Stimulated activated CD8-positive, alpha-beta memory T cell treated with anti-CD3 and anti-CD28 coated beads, Interleukin-4, amount 100 ng/mL, for 4 hours (primary cell): ENCODE results near the gene PAM.

Experiments
- DNase-seq, 2 donors: peaks; one replicate each; pipeline ENCODE4 v3.0.0-alpha.2; 2020; ENCODE audit warnings: low read depth in 2 of 2, low spot score in 1 of 2

The PAM gene

DNA sequence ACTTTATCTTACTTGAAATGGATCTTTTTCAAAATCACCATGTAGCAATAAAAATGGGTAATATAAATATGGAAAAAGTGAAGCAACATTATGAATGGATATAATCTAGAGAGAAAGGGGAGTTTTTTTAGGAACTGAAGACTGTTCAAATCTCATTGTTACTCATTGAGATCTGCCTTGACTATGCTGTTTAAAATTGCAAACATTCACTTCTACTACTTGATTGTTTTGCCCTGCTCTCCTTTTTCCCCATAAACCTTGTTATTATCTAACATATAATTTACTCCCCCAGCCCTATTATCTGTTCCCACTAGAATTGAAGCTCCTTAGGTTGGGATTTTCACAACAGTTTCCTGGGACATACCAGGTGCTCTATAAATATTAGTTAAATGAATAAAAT is 22.0 kb downstream of the PAM start:
- no peak for DNase-seq

DNA sequence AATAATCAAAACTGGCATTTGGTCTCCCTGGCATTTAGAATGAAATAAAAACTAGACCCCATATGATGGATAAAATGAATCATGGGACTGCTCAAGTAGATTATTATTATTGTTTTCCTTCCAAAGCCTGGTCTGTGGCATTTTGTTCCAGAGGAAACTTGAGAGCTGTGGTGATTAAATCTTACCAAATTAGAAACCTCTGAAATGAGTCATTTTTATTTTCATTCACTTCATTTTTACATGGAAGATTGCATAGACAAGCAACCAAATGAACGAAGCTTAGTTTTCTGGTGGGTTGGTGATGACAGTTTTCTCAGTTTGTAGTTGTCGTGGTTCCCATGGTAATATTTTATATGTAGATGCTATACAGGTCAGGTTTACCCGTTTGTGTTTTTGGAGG is 23.4 kb downstream of the PAM start:
- DNase-seq: no peak

DNA sequence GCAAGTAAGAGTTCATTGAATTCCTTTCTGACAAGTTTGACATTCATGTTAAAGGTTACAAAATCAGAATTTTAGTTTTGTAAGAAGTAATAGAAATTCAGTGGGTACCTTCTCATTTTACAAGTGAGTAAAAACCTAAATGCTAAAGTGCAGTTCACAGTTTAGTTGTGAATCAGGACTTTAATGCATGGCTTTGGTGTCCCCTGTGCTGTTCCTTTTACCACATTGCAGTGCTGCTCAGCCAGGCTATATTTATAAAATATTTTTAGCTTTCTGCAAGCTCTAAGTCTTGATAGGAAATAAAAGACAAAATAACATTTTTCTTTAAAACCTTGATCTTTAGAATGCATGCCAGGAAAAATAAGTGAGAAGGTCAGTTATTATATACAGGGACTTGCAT is 26.3 kb downstream of the PAM start:
- no peak for DNase-seq

DNA sequence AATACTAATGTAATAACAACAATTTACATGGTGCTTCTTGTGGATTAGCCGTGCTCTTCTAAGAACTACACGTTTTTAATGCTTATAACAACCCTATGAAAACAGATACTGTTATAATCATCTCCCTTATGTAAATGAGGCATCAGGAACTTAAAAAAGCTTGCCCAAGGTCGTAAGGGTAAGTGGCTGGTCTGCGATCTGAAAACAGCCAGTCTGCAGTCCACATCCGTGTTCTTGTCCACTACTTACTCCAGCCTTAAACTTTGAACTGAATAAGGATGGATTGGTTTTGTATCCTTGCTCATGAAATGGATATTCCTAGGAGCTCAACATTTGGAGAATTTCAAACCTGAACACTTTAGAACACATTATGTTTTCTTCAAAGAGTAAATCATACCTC is 26.7 kb downstream of the PAM start:
- DNase-seq: no peak

DNA sequence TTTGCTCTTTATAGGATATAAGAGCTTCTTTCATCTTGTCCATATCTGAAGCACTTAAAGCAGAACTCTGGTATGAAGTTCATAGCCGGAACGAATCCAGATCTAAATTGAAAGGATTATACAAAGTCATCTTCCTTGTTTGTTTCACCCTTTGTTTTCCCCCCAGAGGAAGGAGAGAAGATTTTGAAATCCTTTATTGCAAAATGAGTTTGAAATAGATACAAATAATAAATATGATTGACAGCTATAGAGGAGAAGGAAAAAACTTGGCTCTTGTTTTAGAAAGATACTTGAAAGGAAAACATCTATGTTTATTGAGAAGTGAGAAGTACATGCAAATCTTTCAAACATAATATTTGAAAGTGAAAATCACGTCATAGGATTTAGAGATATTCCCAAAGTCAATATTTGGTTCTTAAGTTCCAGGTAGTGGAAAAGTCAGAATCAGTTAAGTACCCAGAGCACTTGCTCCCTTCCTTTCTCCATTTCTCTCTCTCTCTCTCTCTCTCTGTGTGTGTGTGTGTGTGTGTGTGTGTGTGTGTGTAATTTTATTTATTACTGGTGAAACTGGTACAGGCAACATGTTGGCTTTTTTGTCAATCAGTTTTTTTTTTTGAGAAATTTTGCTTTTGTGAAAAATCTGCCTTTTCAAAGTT is 27.2 kb downstream of the PAM start:
- DNase-seq: no peak

DNA sequence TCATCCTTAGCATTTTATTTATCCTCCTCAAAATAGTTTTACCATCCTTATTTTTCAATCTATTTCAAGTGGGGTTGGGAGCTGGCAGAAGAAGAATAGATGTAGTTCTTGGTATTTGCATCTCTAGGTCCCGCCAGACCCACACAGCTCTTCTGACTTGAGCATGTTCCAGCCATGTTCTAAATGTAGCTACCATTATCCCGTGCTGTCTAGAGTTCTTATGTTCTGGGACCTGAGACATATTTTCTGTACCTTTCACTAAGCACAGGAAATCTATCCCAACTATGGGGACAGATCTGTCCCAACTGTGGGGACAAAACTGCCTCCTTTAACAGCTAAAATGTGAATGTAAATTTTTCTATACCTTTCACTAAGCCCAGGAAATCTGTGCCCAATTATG is 32.0 kb downstream of the PAM start:
- DNase-seq: no peak

DNA sequence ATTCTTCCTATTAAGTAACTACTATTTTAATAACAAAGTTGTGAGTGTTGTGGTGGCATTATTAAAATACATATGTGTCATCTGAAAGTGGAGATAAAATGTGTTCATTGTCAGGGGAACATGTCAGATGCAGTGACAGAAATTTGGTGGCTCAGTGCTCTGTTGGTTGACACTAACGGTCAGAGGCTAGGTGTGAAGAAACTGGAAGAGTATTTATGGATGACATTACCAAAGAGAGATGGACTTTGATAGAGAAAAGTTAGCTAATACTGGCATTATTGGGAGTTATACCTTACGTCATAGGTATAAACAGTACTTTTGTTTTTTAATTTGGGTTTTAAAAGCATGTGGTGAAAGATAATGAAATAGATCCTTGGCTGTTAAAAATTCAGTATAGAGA is 33.7 kb downstream of the PAM start:
- DNase-seq: no peak

DNA sequence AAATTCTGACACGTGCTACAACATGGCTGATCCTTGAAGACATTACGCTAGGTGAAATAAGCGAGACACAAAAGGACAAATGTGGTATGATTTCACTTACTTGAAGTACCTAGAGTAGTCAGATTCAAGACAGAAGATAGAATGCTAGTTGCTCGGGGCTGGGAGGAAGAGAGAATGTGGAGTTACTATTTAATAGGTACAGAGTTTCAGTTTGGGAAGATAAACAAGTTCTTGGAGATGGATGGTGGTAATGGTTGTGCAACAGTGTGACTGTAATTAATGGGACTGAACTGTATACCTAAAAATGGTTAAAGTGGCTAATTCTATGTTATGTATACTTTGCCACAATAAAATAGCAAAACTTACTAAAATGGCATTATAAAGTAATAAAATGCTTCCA is 34.4 kb downstream of the PAM start:
- no peak for DNase-seq

DNA sequence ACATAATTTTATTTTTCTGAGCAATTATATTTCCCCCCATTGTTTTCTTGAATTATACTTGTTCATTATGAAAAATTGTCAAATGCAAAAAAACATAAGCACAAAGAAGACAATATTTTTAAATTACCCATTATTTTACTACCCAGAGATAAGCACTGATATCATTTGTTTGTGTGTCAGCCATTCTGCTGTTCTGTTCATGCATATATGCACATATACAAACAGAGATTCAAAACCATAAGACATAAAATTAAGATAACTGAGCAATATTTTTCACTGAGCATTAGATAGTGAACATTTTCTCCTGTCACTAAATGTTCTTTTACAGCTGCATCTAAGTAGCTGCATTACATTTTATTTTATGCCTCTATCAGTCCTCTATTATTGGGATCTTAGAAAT is 35.6 kb downstream of the PAM start:
- no peak for DNase-seq

DNA sequence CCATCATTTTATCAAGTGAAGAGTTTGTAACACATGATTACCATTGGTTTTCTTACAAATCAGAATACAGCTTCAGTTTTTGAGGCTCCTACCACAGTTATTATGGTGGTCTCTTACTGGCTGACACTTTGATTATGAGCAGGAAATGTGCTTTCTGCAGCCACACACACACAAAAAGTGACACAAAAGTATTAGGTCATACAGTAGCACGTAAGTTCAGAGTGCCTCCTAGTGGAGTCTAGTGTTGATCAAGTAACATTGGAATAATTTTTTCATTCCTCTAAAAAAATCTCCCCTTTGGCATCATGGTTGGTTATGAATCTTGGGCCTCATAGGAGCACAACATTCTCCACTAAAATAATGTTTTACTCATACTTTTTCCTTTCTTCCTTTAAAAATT is 37.6 kb downstream of the PAM start:
- DNase-seq: no peak

DNA sequence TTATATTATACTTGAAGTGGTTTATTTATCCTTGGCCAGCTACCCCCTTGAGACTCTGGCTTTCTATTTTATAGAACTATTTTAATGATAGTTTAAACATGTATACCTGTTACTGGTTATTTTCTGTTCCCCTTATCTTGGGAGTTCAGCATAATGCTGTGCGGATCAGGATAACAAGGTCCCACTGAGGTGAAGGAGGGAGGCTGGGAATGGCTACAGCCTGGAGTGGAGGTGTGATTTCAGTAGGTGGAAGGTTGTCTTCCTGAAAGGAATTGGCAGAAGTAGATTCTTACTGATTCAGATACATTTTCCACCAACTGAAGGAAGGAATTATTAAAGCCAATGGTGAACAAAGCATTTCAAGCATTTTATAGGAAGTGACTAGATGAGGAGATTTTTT is 38.9 kb downstream of the PAM start:
- DNase-seq: no peak

DNA sequence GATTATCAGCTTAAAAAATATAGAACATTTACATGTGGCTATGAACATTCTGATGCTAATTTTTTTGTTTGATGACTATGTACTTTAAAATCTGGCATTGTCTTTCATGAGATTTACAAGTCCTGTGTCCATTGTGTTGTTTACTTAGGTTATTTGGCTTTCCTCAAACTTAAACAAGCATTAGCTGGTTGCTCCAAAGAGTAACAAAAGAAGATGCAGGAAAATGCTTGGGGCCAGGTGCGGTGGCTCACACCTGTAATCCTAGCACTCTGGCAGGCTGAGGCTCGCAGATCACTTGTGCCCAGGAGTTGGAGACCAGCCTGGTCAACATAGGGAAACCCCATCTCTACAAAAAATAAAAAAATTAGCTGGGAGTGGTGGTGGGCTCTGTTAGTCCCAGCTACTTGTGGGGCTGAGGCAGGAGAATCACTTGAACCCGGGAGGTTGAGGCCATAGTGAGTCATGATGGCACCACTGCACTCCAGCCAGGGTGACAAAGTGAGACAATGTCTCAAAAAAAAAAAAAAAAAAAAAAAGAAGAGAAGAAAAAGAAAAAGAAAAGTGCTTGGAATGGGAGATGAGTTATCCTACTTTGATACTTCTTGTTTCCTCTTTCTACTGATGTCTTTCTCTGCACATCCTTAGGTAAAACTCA is 39.7 kb downstream of the PAM start:
- no peak for DNase-seq

DNA sequence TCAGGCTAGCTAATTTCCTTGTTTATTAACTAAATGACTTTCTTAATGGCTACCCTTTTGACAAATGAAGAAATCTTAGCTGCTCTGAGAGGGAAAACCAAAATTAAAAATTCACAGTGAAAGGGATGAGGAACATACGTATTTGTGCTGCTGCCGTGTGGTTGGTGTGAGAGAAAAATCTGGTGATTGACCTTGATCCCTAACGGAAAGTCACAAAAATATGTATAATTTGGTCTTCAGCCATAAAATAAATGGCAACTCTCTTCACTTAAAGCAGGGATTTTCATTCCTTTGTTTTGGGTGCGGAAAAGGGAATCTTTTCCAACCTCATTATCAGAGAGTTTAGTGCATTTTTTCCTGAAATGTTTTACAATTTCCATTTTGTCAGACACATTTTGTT is 40.4 kb downstream of the PAM start:
- DNase-seq: no peak

DNA sequence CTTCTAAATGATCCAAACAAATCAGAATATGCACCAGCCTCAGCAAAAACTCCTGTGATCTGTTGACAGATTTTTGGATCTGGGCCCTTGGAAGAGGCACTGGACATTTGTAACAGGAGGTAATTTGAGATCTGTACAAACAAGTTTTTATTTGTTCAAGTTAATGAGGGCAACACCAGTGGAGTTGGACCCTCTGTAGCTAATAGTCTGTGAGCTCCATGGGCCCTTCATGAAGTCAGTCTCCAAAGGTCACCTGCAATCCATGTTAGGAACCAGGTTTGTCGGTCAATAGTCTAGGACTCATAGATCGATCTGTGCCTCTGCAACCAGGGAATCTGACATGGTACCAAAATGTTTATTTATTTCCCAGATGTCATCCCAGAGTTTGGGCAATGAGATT is 40.9 kb downstream of the PAM start:
- no peak for DNase-seq

DNA sequence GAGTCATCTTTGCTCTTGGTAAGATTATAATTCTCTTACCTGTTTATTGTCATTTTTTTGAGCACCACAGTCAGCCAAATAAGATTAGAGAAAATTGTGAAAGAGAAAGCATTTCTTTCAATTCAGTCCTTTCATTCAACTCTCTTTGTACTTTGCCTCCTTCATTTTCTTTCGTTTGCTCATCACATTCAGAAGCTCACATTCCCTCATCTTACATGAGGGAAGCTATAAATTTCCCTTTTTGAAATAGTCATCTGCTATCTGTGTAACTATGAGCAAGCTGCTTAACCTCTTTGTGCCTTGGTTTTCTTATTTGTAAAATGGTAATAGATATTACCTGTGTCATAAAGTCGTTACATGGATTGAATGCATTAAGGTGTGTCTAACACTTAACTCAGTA is 41.4 kb downstream of the PAM start:
- DNase-seq: no peak

DNA sequence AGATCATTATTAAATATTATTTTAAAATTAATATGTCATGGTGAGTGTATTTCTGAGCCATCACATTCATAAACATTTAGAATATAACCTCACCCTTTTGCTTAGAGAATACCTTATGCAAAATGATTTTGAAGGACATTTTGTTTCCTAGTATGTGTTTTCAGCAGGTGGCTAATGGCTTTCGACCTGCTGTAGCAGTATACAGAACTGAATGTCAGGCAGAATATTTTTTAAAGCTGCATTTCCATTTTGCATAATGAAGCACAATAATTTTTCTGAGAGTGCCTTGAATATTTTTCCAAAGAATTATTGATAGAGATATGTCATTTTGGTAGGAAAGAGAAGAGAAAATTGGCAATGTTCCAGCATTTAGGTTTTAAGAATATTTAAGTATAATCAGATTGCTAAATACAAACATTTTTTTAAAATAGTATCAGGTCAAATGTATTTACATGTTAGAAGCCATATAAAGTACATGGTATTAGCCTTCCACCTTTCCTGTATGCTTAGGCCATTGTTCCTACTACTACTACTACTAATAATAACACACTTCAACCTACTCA is 42.3 kb downstream of the PAM start:
- DNase-seq: no peak

DNA sequence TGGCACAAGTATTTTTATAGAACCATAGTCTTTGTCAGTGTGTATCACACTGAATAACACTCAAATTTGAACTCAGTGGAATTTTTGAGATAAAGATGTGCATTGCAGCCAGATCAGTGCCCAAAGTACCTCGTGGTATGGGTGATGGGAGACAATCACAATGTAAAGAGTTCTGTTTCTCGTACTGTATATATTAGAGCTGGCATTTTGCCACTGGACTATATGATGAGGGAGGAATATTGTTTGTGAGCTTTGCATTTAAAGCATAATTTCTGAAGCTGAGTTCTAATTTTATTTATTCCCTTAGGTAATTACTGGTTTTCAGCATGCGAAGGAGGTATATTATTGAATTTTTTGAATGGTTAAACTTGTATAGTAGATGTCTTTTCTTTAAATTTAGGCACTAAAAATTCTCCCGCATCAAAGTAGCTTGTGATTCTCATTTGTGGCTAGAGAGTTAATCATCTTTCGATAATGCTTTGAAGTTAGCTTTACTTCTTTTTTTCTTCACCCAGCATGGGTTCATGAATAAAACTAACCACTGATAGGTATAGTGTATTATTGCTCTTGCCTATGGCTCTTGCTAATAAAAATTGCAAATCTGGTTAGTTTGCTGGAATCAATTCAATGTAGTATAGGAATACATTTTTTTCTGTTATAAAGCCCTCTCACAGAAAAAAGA is 43.1 kb downstream of the PAM start:
- no peak for DNase-seq

DNA sequence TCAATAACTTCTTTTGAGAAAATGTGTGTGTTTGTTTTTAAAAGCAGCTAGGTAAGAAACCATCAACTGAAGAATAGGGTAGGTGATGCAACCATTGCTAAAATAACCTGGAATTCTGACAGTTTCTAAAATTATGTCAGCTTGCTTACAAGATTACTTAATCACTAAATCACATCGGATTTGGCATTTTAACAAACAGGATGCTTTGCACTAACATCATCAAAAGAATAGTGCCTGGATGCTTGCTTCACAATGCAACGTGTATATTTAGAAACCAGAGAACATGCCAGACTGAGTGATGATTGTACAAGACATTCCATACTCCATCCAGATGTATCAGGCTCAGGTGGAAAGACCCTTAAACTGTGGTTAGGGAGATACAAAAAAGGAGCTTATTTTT is 43.9 kb downstream of the PAM start:
- DNase-seq: no peak

DNA sequence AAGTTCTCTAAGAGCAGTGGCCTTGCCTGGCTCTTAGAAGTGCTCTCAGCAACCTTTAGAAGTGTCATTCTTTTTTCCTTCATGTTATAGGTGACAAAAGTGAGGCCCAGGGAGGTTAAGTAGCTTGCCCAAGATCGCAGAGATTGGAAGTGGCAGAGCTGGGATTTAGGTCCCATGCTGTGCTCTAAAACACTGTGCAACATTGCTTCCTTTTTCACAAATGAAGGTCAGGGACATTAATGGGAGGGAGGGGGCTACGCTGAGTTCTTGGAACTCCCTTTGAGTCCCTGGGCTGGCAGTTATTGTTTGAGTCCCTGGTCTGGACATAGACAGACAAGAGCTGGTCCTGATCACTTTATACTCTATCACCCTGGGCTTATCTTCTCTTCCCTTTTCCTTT is 45.3 kb downstream of the PAM start:
- DNase-seq: no peak

DNA sequence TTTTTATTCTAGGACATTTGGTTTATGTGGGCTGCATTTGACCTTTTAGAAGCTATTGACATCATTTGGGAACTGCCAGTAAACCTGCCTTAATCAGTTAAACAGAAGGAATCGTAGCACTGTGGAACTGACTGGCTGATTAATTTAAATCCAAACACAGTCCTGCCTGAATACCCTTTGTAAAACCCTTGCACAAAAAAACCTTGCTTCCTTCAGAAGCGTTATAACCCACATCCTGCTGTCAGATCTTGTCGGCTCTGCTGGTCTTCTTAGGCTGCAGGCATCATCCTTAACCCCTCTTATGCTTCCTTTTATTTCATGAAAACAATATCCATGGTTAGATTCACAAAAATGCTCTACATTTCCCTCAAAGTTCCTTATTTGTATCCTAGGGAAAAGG is 46.3 kb downstream of the PAM start:
- DNase-seq: no peak

DNA sequence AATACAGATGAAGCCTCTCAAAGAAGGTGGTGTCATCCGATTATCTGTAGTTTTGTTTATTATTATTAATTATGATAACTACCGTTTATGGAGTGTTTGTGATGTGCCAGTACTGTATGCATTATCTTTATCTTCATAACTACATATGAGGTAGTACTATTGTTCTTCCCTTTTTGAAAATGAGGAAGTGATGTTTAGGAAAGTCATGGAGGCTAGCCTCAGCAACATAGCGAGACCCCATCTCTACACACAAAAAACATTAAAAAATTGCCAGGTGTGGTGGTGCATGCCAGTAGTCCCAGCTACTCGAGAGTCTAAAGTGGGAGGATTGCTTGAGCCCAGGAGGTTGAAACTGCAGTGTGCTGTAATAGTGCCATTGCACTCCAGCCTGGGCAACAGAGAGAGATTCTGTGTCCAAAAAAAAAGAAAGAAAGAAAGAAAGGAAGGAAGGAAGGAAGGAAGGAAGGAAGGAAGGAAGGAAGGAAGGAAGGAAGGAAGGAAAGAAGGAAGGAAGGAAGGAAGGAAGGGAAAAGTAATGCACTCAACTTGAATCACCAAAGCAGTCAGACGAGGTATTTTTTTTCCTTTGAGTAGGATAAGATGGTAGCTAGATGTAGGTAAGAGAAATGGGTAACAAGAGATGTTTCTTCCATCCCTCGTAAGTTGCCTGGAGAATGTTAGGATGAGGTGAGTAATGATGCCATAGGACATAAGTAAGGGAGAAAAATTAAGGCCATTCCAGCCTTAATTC is 47.8 kb downstream of the PAM start:
- no peak for DNase-seq
